ENCODE data around the gene MAP4K5.

MAP4K5 gene

GRCh38 chr14:50402965-50403364 is 129.4 kb downstream of the MAP4K5 start:
- DNase-seq (ENCODE audit: low read depth in 1 of 2, low spot score in 1 of 2): no peak

- no peak for DNase-seq (ENCODE audit: low read depth in 1 of 2, low spot score in 1 of 2)
These were observed 131.9 kb downstream of the MAP4K5 start for GRCh38 chr14:50400461-50400860.

- no peak for DNase-seq (ENCODE audit: low read depth in 1 of 2, low spot score in 1 of 2)
These were observed 132.9 kb downstream of the MAP4K5 start for GRCh38 chr14:50399251-50400032.

GRCh38 chr14:50398189-50398580 is 134.2 kb downstream of the MAP4K5 start:
- DNase-seq (ENCODE audit: low read depth in 1 of 2, low spot score in 1 of 2): no peak

GRCh38 chr14:50397390-50398188 is 134.8 kb downstream of the MAP4K5 start:
- no peak for DNase-seq (ENCODE audit: low read depth in 1 of 2, low spot score in 1 of 2)

GRCh38 chr14:50396631-50397389 is 135.6 kb downstream of the MAP4K5 start, which contains the start of gene CDKL1:
CDKL1 (minus strand) TSS chr14:50396881; CDS start chr14:50395868, 1,013 bp downstream.
- DNase-seq (ENCODE audit: low read depth in 1 of 2, low spot score in 1 of 2): peak; percentile 1 to 45

- no peak for DNase-seq (ENCODE audit: low read depth in 1 of 2, low spot score in 1 of 2)
These were observed 136.9 kb downstream of the MAP4K5 start for GRCh38 chr14:50395448-50395847.

- DNase-seq (ENCODE audit: low read depth in 1 of 2, low spot score in 1 of 2): no peak
These were observed 137.7 kb downstream of the MAP4K5 start for GRCh38 chr14:50394713-50395112.

GRCh38 chr14:50389668-50390441 is 142.5 kb downstream of the MAP4K5 start:
- DNase-seq (ENCODE audit: low read depth in 1 of 2, low spot score in 1 of 2): no peak

- no peak for DNase-seq (ENCODE audit: low read depth in 1 of 2, low spot score in 1 of 2)
These were observed 144.0 kb downstream of the MAP4K5 start for GRCh38 chr14:50388256-50388931.

GRCh38 chr14:50387548-50387947 is 144.8 kb downstream of the MAP4K5 start:
- DNase-seq (ENCODE audit: low read depth in 1 of 2, low spot score in 1 of 2): no peak

GRCh38 chr14:50383618-50384225 is 148.6 kb downstream of the MAP4K5 start:
- DNase-seq (ENCODE audit: low read depth in 1 of 2, low spot score in 1 of 2): no peak

GRCh38 chr14:50381823-50382287 is 150.5 kb downstream of the MAP4K5 start:
- no peak for DNase-seq (ENCODE audit: low read depth in 1 of 2, low spot score in 1 of 2)

- DNase-seq (ENCODE audit: low read depth in 1 of 2, low spot score in 1 of 2): no peak
These were observed 151.4 kb downstream of the MAP4K5 start for GRCh38 chr14:50381008-50381407.

GRCh38 chr14:50380455-50380854 is 151.9 kb downstream of the MAP4K5 start:
- DNase-seq (ENCODE audit: low read depth in 1 of 2, low spot score in 1 of 2): no peak

GRCh38 chr14:50379563-50379962 is 152.8 kb downstream of the MAP4K5 start:
- no peak for DNase-seq (ENCODE audit: low read depth in 1 of 2, low spot score in 1 of 2)

GRCh38 chr14:50377550-50378085 is 154.8 kb downstream of the MAP4K5 start:
- DNase-seq (ENCODE audit: low read depth in 1 of 2, low spot score in 1 of 2): no peak

- DNase-seq (ENCODE audit: low read depth in 1 of 2, low spot score in 1 of 2): no peak
These were observed 156.6 kb downstream of the MAP4K5 start for GRCh38 chr14:50375760-50376159.

GRCh38 chr14:50373959-50374358 is 158.4 kb downstream of the MAP4K5 start:
- DNase-seq (ENCODE audit: low read depth in 1 of 2, low spot score in 1 of 2): no peak

All from stimulated activated CD4-positive, alpha-beta T cell treated with anti-CD3 and anti-CD28 coated beads, Interleukin-15, amount 100 ng/mL, for 1 hour (primary cell).